SK-N-SH (cell line): Measurements from ENCODE around the gene MPC2. TPM values are rescaled to one million over a fixed set of nuclear protein-coding genes. Genes with fewer than 3 reads are reported as not detected.

ENCODE experiments used
- CTCF ChIA-PET: fragments of 300-600, 350-600 bp; formaldehyde crosslinking; extraction: SDS; loops from one replicate; lab custom pipeline; 2021; lab: Yijun Ruan, JAX
- POLR2A ChIA-PET: fragments of 350-600 bp; sonication (Branson Sonifier 250); formaldehyde crosslinking; extraction: SDS; loops from one replicate; lab custom pipeline; 2020; ENCODE audit warnings: antibody characterized with exemption, inconsistent platforms; lab: Yijun Ruan, JAX
- DNase-seq: peaks from one replicate; pipeline ENCODE4 v3.0.0; 2012
- H2AFZ ChIP-seq: fragments of 200-600 bp; sonication (generic); 2 replicates; pipeline ENCODE4 v1.8.1; 2016; ENCODE audit warnings: antibody characterized with exemption, mild to moderate bottlenecking, low read depth
- H3F3A ChIP-seq: fragments of 200-600 bp; sonication (generic); replicated peaks from 2 replicates; pipeline ENCODE3; 2016; ENCODE audit warnings: antibody characterized with exemption, mild to moderate bottlenecking; ENCODE audit not compliant: insufficient read depth
- H3K27ac ChIP-seq, 2 experiments: fragments of 200-500 bp in 1 of 2; fragments of 200-600 bp in 1 of 2; sonication (Bioruptor generic) in 1 of 2; sonication (generic), shearing (Covaris generic) in 1 of 2; 2 replicates each; pipeline versions ENCODE4 v1.5.1 to v1.6.1; 2014 to 2016; ENCODE audit warnings: low read depth in 2 of 2, inconsistent platforms in 1 of 2, low read length in 1 of 2, mild to moderate bottlenecking in 1 of 2, mixed read lengths in 1 of 2
- H3K27me3 ChIP-seq: fragments of 200-600 bp; sonication (generic), shearing (Covaris generic); 2 replicates; pipeline ENCODE4 v1.6.1; 2016; ENCODE audit warnings: mixed run types; ENCODE audit not compliant: insufficient read depth
- H3K36me3 ChIP-seq, 2 experiments: fragments of 200-500 bp in 1 of 2; fragments of 200-600 bp in 1 of 2; sonication (Bioruptor generic) in 1 of 2; sonication (generic) in 1 of 2; replicated peaks in 1 of 2; 2 replicates each; pipeline versions ENCODE3 to v1.5.1; 2014 to 2016; ENCODE audit warnings: low read length in 1 of 2, mild to moderate bottlenecking in 1 of 2; ENCODE audit not compliant: insufficient read depth in 2 of 2, control insufficient read depth in 1 of 2
- H3K4me1 ChIP-seq, 2 experiments: fragments of 200-500 bp in 1 of 2; fragments of 200-600 bp in 1 of 2; sonication (Bioruptor generic) in 1 of 2; sonication (generic), shearing (Covaris generic) in 1 of 2; 2 replicates each; pipeline versions ENCODE4 v1.5.1 to v1.6.1; 2014 to 2016; ENCODE audit warnings: low read depth in 1 of 2, low read length in 1 of 2, mixed run types in 1 of 2; ENCODE audit not compliant: insufficient read depth in 2 of 2, control insufficient read depth in 1 of 2
- H3K4me2 ChIP-seq: fragments of 200-600 bp; sonication (generic), shearing (Covaris generic); 2 replicates; pipeline ENCODE4 v1.6.1; 2017; ENCODE audit warnings: mixed run types
- H3K4me3 ChIP-seq, 2 experiments: fragments of 200-500 bp in 1 of 2; fragments of 200-600 bp in 1 of 2; sonication (Bioruptor generic) in 1 of 2; sonication (generic), shearing (Covaris generic) in 1 of 2; 2 replicates each; pipeline versions ENCODE4 v1.5.1 to v1.8.1; 2014 to 2016; ENCODE audit warnings: low read depth in 2 of 2, inconsistent platforms in 1 of 2, low read length in 1 of 2, mild to moderate bottlenecking in 1 of 2, mixed read lengths in 1 of 2, moderate library complexity in 1 of 2
- H3K79me2 ChIP-seq: fragments of 200-600 bp; sonication (generic); 2 replicates; pipeline ENCODE4 v1.8.1; 2017; ENCODE audit warnings: mild to moderate bottlenecking; ENCODE audit not compliant: insufficient read depth
- H3K9ac ChIP-seq: fragments of 200-600 bp; sonication (generic); 2 replicates; pipeline ENCODE4 v1.6.1; 2017; ENCODE audit warnings: mixed run types
- H3K9me2 ChIP-seq: fragments of 200-600 bp; sonication (generic); 2 replicates; pipeline ENCODE4 v1.6.1; 2017; ENCODE audit warnings: mixed run types
- H3K9me3 ChIP-seq: fragments of 200-600 bp; sonication (generic); 2 replicates; pipeline ENCODE4 v1.6.1; 2017; ENCODE audit warnings: mixed run types, mild to moderate bottlenecking, moderate library complexity
- H4K20me1 ChIP-seq: fragments of 200-600 bp; sonication (generic); 2 replicates; pipeline ENCODE4 v1.6.1; 2017; ENCODE audit warnings: mild to moderate bottlenecking, mixed run types; ENCODE audit not compliant: insufficient read depth
- EZH2phosphoT487 ChIP-seq: fragments of 200-600 bp; sonication (generic); IDR thresholded peaks from 2 replicates; pipeline ENCODE4 v1.6.1; 2017; ENCODE audit warnings: low read depth, mixed run types, mild to moderate bottlenecking, antibody characterized with exemption, moderate library complexity, borderline replicate concordance
- FOXJ3 ChIP-seq: sonication (generic); formaldehyde crosslinking; IDR thresholded peaks from 2 replicates; pipeline ENCODE4 v1.5.1; 2020; ENCODE audit warnings: mild to moderate bottlenecking, missing genetic modification reagents
- FOXM1 ChIP-seq: IDR thresholded peaks from 2 replicates; pipeline ENCODE4 v1.4.0; 2012; ENCODE audit warnings: low read depth, mild to moderate bottlenecking
- GATA2 ChIP-seq: sonication (generic); formaldehyde crosslinking; IDR thresholded peaks from 2 replicates; pipeline ENCODE4 v1.5.0; 2020; ENCODE audit warnings: mild to moderate bottlenecking, missing genetic modification reagents
- JUND ChIP-seq: IDR thresholded peaks from 2 replicates; pipeline ENCODE4 v1.4.0; 2012
- MXI1 ChIP-seq: IDR thresholded peaks from 2 replicates; pipeline ENCODE4 v1.6.1; 2012; ENCODE audit warnings: mild to moderate bottlenecking, low read depth, low read length, improper control_type of control experiment
- NRF1 ChIP-seq: IDR thresholded peaks from 2 replicates; pipeline ENCODE4 v1.6.1; 2012; ENCODE audit warnings: low read depth, mild to moderate bottlenecking, low read length
- POLR2AphosphoS5 ChIP-seq: IDR thresholded peaks from 2 replicates; pipeline ENCODE4 v1.6.1; 2012; ENCODE audit warnings: low read depth, low read length
- RAD21 ChIP-seq: IDR thresholded peaks from 2 replicates; pipeline ENCODE4 v1.6.1; 2012; ENCODE audit warnings: mild to moderate bottlenecking, low read length
- RCOR1 ChIP-seq: fragments of 150-350 bp; IDR thresholded peaks from 2 replicates; pipeline ENCODE4 v1.6.1; 2017; ENCODE audit warnings: antibody characterized with exemption, low read length
- RXRA ChIP-seq: IDR thresholded peaks from 2 replicates; pipeline ENCODE4 v1.4.0; 2012; ENCODE audit warnings: low read depth, mild to moderate bottlenecking, borderline replicate concordance
- SIN3A ChIP-seq: IDR thresholded peaks from 2 replicates; pipeline ENCODE4 v1.6.1; 2012; ENCODE audit warnings: low read depth, mild to moderate bottlenecking, low read length, moderate library complexity, borderline replicate concordance
- SMC3 ChIP-seq: IDR thresholded peaks from 2 replicates; pipeline ENCODE4 v1.6.1; 2012; ENCODE audit warnings: low read depth, low read length, improper control_type of control experiment
- TAF1 ChIP-seq: IDR thresholded peaks from 2 replicates; pipeline ENCODE4 v1.6.1; 2012; ENCODE audit warnings: low read depth, mild to moderate bottlenecking, low read length, moderate library complexity, borderline replicate concordance
- TEAD4 ChIP-seq: IDR thresholded peaks from 2 replicates; pipeline ENCODE4 v1.4.0; 2012; ENCODE audit warnings: mild to moderate bottlenecking, borderline replicate concordance; ENCODE audit not compliant: insufficient read depth
- YY1 ChIP-seq: IDR thresholded peaks from 2 replicates; pipeline ENCODE4 v1.4.0; 2012; ENCODE audit warnings: low read depth, mild to moderate bottlenecking
- WGBS: methylation state at CpG from one replicate; pipeline ENCODE4 v1.1.6; 2017; ENCODE audit warnings: low lambda C conversion rate; 5-methylcytosine and 5-hydroxymethylcytosine counted together
- polyA plus RNA-seq, 3 experiments: library from polyadenylated mRNA; depleted of rRNA; stranded (reverse); fragments of >200 nt; gene quantifications; 2 replicates each; pipeline ENCODE4 v1.2.3, GENCODE V29; 2012
- TF ChIP-seq, protein P1 (sequence below): IDR thresholded peaks from 2 replicates; pipeline ENCODE4 v1.4.0; 2012; ENCODE audit warnings: low read depth, borderline replicate concordance
- TF ChIP-seq, protein P2 (sequence below): IDR thresholded peaks from 2 replicates; pipeline ENCODE4 v1.4.0; 2012; ENCODE audit warnings: low read depth
- TF ChIP-seq, protein P3 (sequence below): fragments of 150-350 bp; IDR thresholded peaks from 2 replicates; pipeline ENCODE4 v1.6.1; 2017; ENCODE audit warnings: antibody characterized with exemption, low read length, low read depth, borderline replicate concordance
- TF ChIP-seq, protein P4 (sequence below): fragments of 150-350 bp; IDR thresholded peaks from 2 replicates; pipeline ENCODE4 v1.6.1; 2016; ENCODE audit warnings: mild to moderate bottlenecking, low read depth, low read length

Gene MPC2
- polyA plus RNA-seq, 1 of the 3 experiments (the other 2 are of a cell fraction), result 15.9 TPM

DNA sequence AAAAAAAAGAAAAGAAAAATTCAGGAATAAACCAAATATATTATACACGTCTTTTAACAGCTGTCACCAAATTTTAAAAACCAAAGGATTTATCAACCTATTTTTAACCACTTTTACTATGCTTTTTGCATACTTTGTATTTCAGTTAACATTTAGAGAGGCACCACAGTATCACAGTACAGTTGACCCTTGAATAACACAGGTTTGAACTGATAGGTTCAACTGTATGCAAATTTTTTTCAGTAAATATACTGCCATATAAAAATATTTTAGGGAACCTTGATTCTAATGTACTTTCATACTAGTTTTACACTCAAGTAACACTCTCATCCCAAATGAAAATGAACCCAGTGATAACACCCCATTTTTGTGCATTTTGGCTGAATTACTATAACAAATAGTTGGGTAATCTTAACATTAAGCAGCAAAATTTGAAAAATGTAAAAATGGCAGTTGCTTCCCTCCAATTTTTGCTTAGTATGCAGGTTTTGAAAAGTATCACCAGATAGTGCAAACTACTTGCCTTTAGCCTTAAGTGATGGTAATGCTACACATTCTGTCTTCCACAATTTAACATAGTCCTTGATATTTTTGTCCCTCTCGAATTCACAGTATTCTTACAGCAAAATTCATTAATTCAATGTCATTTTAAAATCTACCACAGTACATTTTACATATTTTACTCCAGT is 12.2 kb downstream of the MPC2 start:
- Histone ChIP-seq H3K9me3 (no peaks in the 10 kb centered on the region), H3F3A (peaks cover 7% of the 10 kb centered on the region), H3K4me2 (no peak overlapping the region), H3K4me3 (no peak overlapping the region), H4K20me1 (no peaks in the 10 kb centered on the region), H3K4me1 (peaks cover 0 to 3% of the 10 kb centered on the region in 2 experiments; a peak in 3 of 4 replicates)
- no peak for DNase-seq
- WGBS, result 94% methylated on average over 2 of the region's 2 CpGs
- POLR2A ChIA-PET, result no interaction called here
- no peak for TF ChIP-seq EZH2phosphoT487
- no peak for TF ChIP-seq RXRA
- TF ChIP-seq RAD21, result no peak
- TF ChIP-seq, all 33 proteins: peak for 0
- H3K79me2 ChIP-seq, result peaks cover 36% of the 10 kb centered on the region
- no peaks in the 10 kb centered on the region for H3K27me3 ChIP-seq
- no peaks in the 10 kb centered on the region for H3K9me2 ChIP-seq
- H3K9ac ChIP-seq, result no peak overlapping the region
- CTCF ChIA-PET, result interaction anchor here (0.6 kb wide), 1 partner anchor 37 kb away, joined by 3 read pairs; no protein-coding TSS in a partner anchor
- no peak overlapping the region for H3K27ac ChIP-seq
- no peak overlapping the region for H2AFZ ChIP-seq
- H3K36me3 ChIP-seq, result peaks cover 0 to 8% of the 10 kb centered on the region in 2 experiments

DNA sequence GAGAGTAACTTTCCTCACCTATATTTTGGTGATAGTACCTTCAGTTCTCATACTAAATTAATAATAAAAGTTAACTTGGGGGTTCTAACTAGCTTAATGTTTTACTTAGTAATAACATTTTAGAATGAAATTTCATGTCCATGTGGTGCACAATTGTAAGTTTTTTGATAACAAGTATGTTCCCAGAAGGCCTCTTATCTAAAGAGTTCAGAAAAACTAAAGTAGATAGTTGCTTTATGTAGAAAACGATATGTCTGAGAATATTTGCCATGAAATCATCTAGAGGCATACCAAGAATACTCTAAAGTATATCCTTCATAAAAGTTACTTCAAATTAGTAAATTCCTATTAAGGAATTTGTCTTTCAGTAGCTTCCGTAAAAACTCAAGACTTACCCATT is 12.8 kb downstream of the MPC2 start:
- no peaks in the 10 kb centered on the region for H3K9me2 ChIP-seq
- H3K27ac ChIP-seq, result no peak overlapping the region
- H3K4me2 ChIP-seq, result no peak overlapping the region
- peaks cover 0 to 3% of the 10 kb centered on the region in 2 experiments; a peak in 3 of 4 replicates for H3K4me1 ChIP-seq
- no peak overlapping the region for H3K4me3 ChIP-seq
- ChIA-PET CTCF (no interaction called here), POLR2A (no interaction called here)
- H2AFZ ChIP-seq, result no peak overlapping the region
- H3K27me3 ChIP-seq, result no peaks in the 10 kb centered on the region
- H3K9me3 ChIP-seq, result no peaks in the 10 kb centered on the region
- H4K20me1 ChIP-seq, result no peaks in the 10 kb centered on the region
- peaks cover 0 to 11% of the 10 kb centered on the region in 2 experiments for H3K36me3 ChIP-seq
- no peak overlapping the region for H3K9ac ChIP-seq
- TF ChIP-seq TAF1 (no peak), RCOR1 (no peak), RXRA (no peak), JUND (no peak), POLR2AphosphoS5 (no peak), NRF1 (no peak), YY1 (no peak), RAD21 (no peak), MXI1 (no peak), FOXJ3 (no peak), SIN3A (no peak), GATA2 (CRISPR knock-in tag) (no peak), FOXM1 (no peak), TEAD4 (no peak), SMC3 (no peak)
- TF ChIP-seq, protein P1, sequence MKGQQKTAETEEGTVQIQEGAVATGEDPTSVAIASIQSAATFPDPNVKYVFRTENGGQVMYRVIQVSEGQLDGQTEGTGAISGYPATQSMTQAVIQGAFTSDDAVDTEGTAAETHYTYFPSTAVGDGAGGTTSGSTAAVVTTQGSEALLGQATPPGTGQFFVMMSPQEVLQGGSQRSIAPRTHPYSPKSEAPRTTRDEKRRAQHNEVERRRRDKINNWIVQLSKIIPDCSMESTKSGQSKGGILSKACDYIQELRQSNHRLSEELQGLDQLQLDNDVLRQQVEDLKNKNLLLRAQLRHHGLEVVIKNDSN, result no peak
- TF ChIP-seq, protein P2, sequence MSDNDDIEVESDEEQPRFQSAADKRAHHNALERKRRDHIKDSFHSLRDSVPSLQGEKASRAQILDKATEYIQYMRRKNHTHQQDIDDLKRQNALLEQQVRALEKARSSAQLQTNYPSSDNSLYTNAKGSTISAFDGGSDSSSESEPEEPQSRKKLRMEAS, result no peak
- TF ChIP-seq, protein P3, sequence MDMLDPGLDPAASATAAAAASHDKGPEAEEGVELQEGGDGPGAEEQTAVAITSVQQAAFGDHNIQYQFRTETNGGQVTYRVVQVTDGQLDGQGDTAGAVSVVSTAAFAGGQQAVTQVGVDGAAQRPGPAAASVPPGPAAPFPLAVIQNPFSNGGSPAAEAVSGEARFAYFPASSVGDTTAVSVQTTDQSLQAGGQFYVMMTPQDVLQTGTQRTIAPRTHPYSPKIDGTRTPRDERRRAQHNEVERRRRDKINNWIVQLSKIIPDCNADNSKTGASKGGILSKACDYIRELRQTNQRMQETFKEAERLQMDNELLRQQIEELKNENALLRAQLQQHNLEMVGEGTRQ, result no peak
- TF ChIP-seq, protein P4, sequence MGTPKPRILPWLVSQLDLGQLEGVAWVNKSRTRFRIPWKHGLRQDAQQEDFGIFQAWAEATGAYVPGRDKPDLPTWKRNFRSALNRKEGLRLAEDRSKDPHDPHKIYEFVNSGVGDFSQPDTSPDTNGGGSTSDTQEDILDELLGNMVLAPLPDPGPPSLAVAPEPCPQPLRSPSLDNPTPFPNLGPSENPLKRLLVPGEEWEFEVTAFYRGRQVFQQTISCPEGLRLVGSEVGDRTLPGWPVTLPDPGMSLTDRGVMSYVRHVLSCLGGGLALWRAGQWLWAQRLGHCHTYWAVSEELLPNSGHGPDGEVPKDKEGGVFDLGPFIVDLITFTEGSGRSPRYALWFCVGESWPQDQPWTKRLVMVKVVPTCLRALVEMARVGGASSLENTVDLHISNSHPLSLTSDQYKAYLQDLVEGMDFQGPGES, result no peak
- DNase-seq, result no peak
- WGBS, result 93% methylated on average over 2 of the region's 2 CpGs
- H3K79me2 ChIP-seq, result peaks cover 31% of the 10 kb centered on the region
- H3F3A ChIP-seq, result peaks cover 7% of the 10 kb centered on the region
